ENCODE data around the gene NYAP2. TPM values are rescaled to one million over a fixed set of nuclear protein-coding genes. Genes with fewer than 3 reads are reported as not detected.

Gene NYAP2
- total and polyA plus RNA-seq, 2 experiments from 2014 or later: not detected

- H3K9me3 ChIP-seq (ENCODE audit: low read depth): no peaks in the 10 kb centered on the region
- no peaks in the 10 kb centered on the region for H3K27me3 ChIP-seq
- H3K27ac ChIP-seq: no peak overlapping the region
- no peaks in the 10 kb centered on the region for H3K36me3 ChIP-seq
- no peaks in the 10 kb centered on the region for H3K4me1 ChIP-seq (ENCODE audit: low read depth)
- H3K4me3 ChIP-seq: no peak overlapping the region
- TF ChIP-seq CTCF (IDR thresholded peaks at IDR 0.05; ENCODE audit: low read depth, low read length): no peak
- no peak for DNase-seq (ENCODE audit: low read depth in 1 of 2, low spot score in 1 of 2)
These were observed 298.4 kb downstream of the NYAP2 start for GRCh38 chr2:225697936-225698335.

Data from cardiac muscle cell (in vitro differentiated cells and primary cell).